ENCODE measurements around the gene DENND6B. TPM values are rescaled to one million over a fixed set of nuclear protein-coding genes. Genes with fewer than 3 reads are reported as not detected.
A peak's percentile ranks its signal among the peaks of the same experiment; 100 is the strongest.

Gene DENND6B
- total and polyA plus RNA-seq, 2 of the 13 experiments (the other 11 are each of a cell fraction or from before 2014, with no cell fraction given), result 0.95 to 3.8 TPM

- Histone ChIP-seq H2AFZ (ENCODE audit: low read length) (no peak overlapping the region), H3K9me3 (ENCODE audit: low read length) (no peaks in the 10 kb centered on the region), H3K27me3 (ENCODE audit: control insufficient read depth in 1 of 2, insufficient read depth in 2 of 2, low read length in 2 of 2) (no peaks in the 10 kb centered on the region), H3K36me3 (replicated peaks in 1 of 2; ENCODE audit: control insufficient read depth in 1 of 2, insufficient read depth in 2 of 2, low read length in 2 of 2) (no peaks in the 10 kb centered on the region), H3K9ac (ENCODE audit: insufficient read depth, low read depth, low read length) (no peak overlapping the region), H4K20me1 (ENCODE audit: insufficient read depth, low read length) (0 out of 2 replicates have a peak, but pooled peaks cover 4% of the 10 kb centered on the region), H3K4me2 (ENCODE audit: low read depth, low read length) (no peak overlapping the region), H3K79me2 (ENCODE audit: insufficient read depth, low read length) (no peaks in the 10 kb centered on the region), H3K27ac (ENCODE audit: extremely low read length, insufficient read depth, low read length) (no peak overlapping the region), H3K4me1 (ENCODE audit: insufficient read depth, low read length) (peaks cover 34% of the 10 kb centered on the region), H3K4me3 (replicated peaks in 1 of 3; ENCODE audit: insufficient read depth in 1 of 3, low read depth in 2 of 3, low read length in 3 of 3) (no peak overlapping the region)
- ChIA-PET POLR2A (no interaction called here), CTCF (ENCODE audit: low intra/inter-chr PET ratio, low total read pairs) (no interaction called here)
- DNase-seq (ENCODE audit: low spot score) (no peak), FAIRE-seq (peak; percentile 54), ATAC-seq (no peak)
- WGBS (ENCODE audit: low lambda C conversion rate), result 97% methylated on average over 5 of the region's 5 CpGs
- in situ Hi-C loops (cut with HindIII; ENCODE audit: extremely low pct_ligation_motif_present, low pct_unique_long_range_greater_than_20kb) (no loop called here), intact Hi-C loops (cut with micrococcal nuclease; ENCODE audit: unreplicated experiment) (no loop called here)
- BruUV-seq (replicated peaks), result no TSS peak
- TF ChIP-seq ZNF646 (CRISPR knock-in tag; IDR thresholded peaks at IDR 0.05), result peak; percentile 87
- TF ChIP-seq CENPBD1 (CRISPR knock-in tag; IDR thresholded peaks at IDR 0.05; ENCODE audit: borderline replicate concordance, low read depth), result no peak
Measured at GRCh38 chr22:50338042-50338573, 11.3 kb upstream of the DENND6B start.

Measured in HepG2 (cell line).